HEK293 (cell line): ENCODE measurements around the gene AP3B1.

Experiments used
- ATF2 ChIP-seq: fragments of 450-650 bp; formaldehyde crosslinking; IDR thresholded peaks from 2 replicates; pipeline ENCODE4 v1.5.1; 2016; ENCODE audit warnings: missing biosample characterization, missing genetic modification characterization, low read depth
- CTCF ChIP-seq: fragments of 450-650 bp; formaldehyde crosslinking; IDR thresholded peaks from 2 replicates; pipeline ENCODE4 v1.5.1; 2016; ENCODE audit warnings: missing biosample characterization, missing genetic modification characterization
- REPIN1 ChIP-seq: fragments of 450-650 bp; formaldehyde crosslinking; IDR thresholded peaks from 2 replicates; pipeline ENCODE4 v1.5.1; 2017; ENCODE audit warnings: missing biosample characterization, missing genetic modification characterization, low read depth
- YY1 ChIP-seq: fragments of 450-650 bp; formaldehyde crosslinking; IDR thresholded peaks from 2 replicates; pipeline ENCODE4 v1.5.1; 2018; ENCODE audit warnings: missing biosample characterization, missing genetic modification characterization
- ZBTB1 ChIP-seq: fragments of 450-650 bp; formaldehyde crosslinking; IDR thresholded peaks from 2 replicates; pipeline ENCODE4 v1.5.1; 2016; ENCODE audit warnings: missing biosample characterization, missing genetic modification characterization
- ZNF16 ChIP-seq: fragments of 450-650 bp; formaldehyde crosslinking; IDR thresholded peaks from 2 replicates; pipeline ENCODE4 v1.5.1; 2016; ENCODE audit warnings: low read depth, missing biosample characterization, missing genetic modification characterization
- ZNF274 ChIP-seq, 2 experiments: fragments of 200-500 bp in 1 of 2; fragments of 450-650 bp in 1 of 2; sonication (Bioruptor generic) in 1 of 2; formaldehyde crosslinking in 1 of 2; IDR thresholded peaks; 2 replicates each; pipeline versions ENCODE4 v1.5.1 to v1.6.1; 2014 to 2016; ENCODE audit warnings: borderline replicate concordance in 1 of 2, inconsistent platforms in 1 of 2, low read length in 1 of 2, missing biosample characterization in 1 of 2, missing genetic modification characterization in 1 of 2
- ZNF501 ChIP-seq: fragments of 450-650 bp; formaldehyde crosslinking; IDR thresholded peaks from 2 replicates; pipeline ENCODE4 v1.5.1; 2016; ENCODE audit warnings: missing biosample characterization, missing genetic modification characterization
- ZNF544 ChIP-seq: fragments of 450-650 bp; formaldehyde crosslinking; IDR thresholded peaks from 2 replicates; pipeline ENCODE4 v1.5.0; 2017; ENCODE audit warnings: missing biosample characterization, missing genetic modification characterization
- ZNF747 ChIP-seq: fragments of 450-650 bp; formaldehyde crosslinking; IDR thresholded peaks from 2 replicates; pipeline ENCODE4 v1.5.1; 2016; ENCODE audit warnings: missing biosample characterization, missing genetic modification characterization
- ZNF768 ChIP-seq: fragments of 450-650 bp; formaldehyde crosslinking; IDR thresholded peaks from 2 replicates; pipeline ENCODE4 v1.5.1; 2018; ENCODE audit warnings: missing biosample characterization, mild to moderate bottlenecking, missing genetic modification characterization
- ZNF776 ChIP-seq: fragments of 450-650 bp; formaldehyde crosslinking; IDR thresholded peaks from 2 replicates; pipeline ENCODE4 v1.5.0; 2017; ENCODE audit warnings: missing biosample characterization, missing genetic modification characterization, borderline replicate concordance
- ZSCAN18 ChIP-seq: fragments of 450-650 bp; formaldehyde crosslinking; IDR thresholded peaks from 2 replicates; pipeline ENCODE4 v1.5.1; 2016; ENCODE audit warnings: missing biosample characterization, missing genetic modification characterization

- TF ChIP-seq ZSCAN18 (tag by site-specific recombination): no peak
- TF ChIP-seq ZNF274 (IDR thresholded peaks at IDR 0.05; ENCODE audit: low read length): no peak
- TF ChIP-seq ZNF274 (tag by site-specific recombination; IDR thresholded peaks at IDR 0.05; ENCODE audit: borderline replicate concordance): no peak
- no peak for TF ChIP-seq ZNF747 (tag by site-specific recombination)
- TF ChIP-seq ZNF501 (tag by site-specific recombination): no peak
- TF ChIP-seq CTCF: no peak
- no peak for TF ChIP-seq ZBTB1 (tag by site-specific recombination)
- no peak for TF ChIP-seq ZNF776 (tag by site-specific recombination)
- no peak for TF ChIP-seq REPIN1 (tag by site-specific recombination)
- TF ChIP-seq ZNF544 (tag by site-specific recombination): no peak
- no peak for TF ChIP-seq ATF2 (tag by site-specific recombination)
- no peak for TF ChIP-seq YY1 (tag by site-specific recombination)
- no peak for TF ChIP-seq ZNF768 (tag by site-specific recombination)
- TF ChIP-seq ZNF16: no peak
These were observed 229.5 kb downstream of the AP3B1 start for GRCh38 chr5:78064941-78065472.
